H1 (cell line): Measurements from ENCODE around the gene TEKT3. TPM values are rescaled to one million over a fixed set of nuclear protein-coding genes. Genes with fewer than 3 reads are reported as not detected.

Experiments
- CTCF ChIA-PET: fragments of 300-600 bp; sonication (Branson Sonifier 250); formaldehyde crosslinking; loops from one replicate; lab custom pipeline; 2021; ENCODE audit not compliant: partially characterized antibody; lab: Charles Lee
- POLR2A ChIA-PET: fragments of 300-600 bp; sonication (Branson Sonifier 250); formaldehyde crosslinking; loops from one replicate; lab custom pipeline; 2021; ENCODE audit warnings: inconsistent platforms; ENCODE audit not compliant: partially characterized antibody; lab: Charles Lee
- DNase-seq, 2 experiments: peaks; one replicate each; pipeline versions ENCODE4 v3.0.0 to v3.0.0-alpha.2; 2010 to 2022; ENCODE audit warnings: low spot score in 2 of 2, low read depth in 1 of 2, mixed read lengths in 1 of 2
- FAIRE-seq: peaks from 2 replicates; lab custom pipeline; 2011; peaks lifted over from hg19 to GRCh38; lab: Jason Lieb, UNC
- H2AFZ ChIP-seq: 2 replicates; pipeline ENCODE4 v1.8.1; 2012; ENCODE audit warnings: low read length, inconsistent platforms
- H2AK5ac ChIP-seq: 2 replicates; pipeline ENCODE4 v1.6.1; 2013; ENCODE audit warnings: low read depth, low read length
- H2BK120ac ChIP-seq: replicated peaks from 2 replicates; pipeline ENCODE3; 2013; ENCODE audit warnings: low read depth, low read length, inconsistent platforms
- H2BK12ac ChIP-seq: 2 replicates; pipeline ENCODE4 v1.6.1; 2013; ENCODE audit warnings: low read depth, low read length
- H2BK15ac ChIP-seq: 2 replicates; pipeline ENCODE4 v1.6.1; 2013; ENCODE audit warnings: low read length
- H2BK20ac ChIP-seq: 2 replicates; pipeline ENCODE4 v1.6.1; 2013; ENCODE audit warnings: low read length
- H2BK5ac ChIP-seq: 2 replicates; pipeline ENCODE4 v1.6.1; 2013; ENCODE audit warnings: low read depth, low read length
- H3K14ac ChIP-seq: 2 replicates; pipeline ENCODE4 v1.6.1; 2013; ENCODE audit warnings: inconsistent platforms; ENCODE audit not compliant: insufficient read length
- H3K18ac ChIP-seq: 2 replicates; pipeline ENCODE4 v1.6.1; 2013; ENCODE audit warnings: low read length; ENCODE audit errors: extremely low read depth
- H3K23ac ChIP-seq: 2 replicates; pipeline ENCODE4 v1.6.1; 2013; ENCODE audit warnings: inconsistent platforms; ENCODE audit not compliant: insufficient read length
- H3K23me2 ChIP-seq: 2 replicates; pipeline ENCODE4 v1.6.1; 2013; ENCODE audit warnings: low read depth, low read length
- H3K27ac ChIP-seq: 2 replicates; pipeline ENCODE4 v1.6.1; 2011; ENCODE audit warnings: low read depth, low read length, inconsistent platforms
- H3K27me3 ChIP-seq, 4 experiments: replicated peaks in 1 of 4; 1 replicate in 1 of 4; 2 replicates in 3 of 4; pipeline versions ENCODE4 v1.6.1 to v1.8.1; 2011 to 2013; ENCODE audit warnings: low read length in 3 of 4, mild to moderate bottlenecking in 3 of 4, inconsistent platforms in 2 of 4, mixed read lengths in 2 of 4, moderate library complexity in 1 of 4; ENCODE audit not compliant: control insufficient read depth in 3 of 4, insufficient read depth in 3 of 4; ENCODE audit errors: extremely low read depth in 1 of 4
- H3K36me3 ChIP-seq, 4 experiments: 2 replicates each; pipeline versions ENCODE4 v1.6.1 to v1.8.1; 2011 to 2013; ENCODE audit warnings: mild to moderate bottlenecking in 4 of 4, low read length in 3 of 4, moderate library complexity in 2 of 4, control low read depth in 1 of 4, inconsistent platforms in 1 of 4; ENCODE audit not compliant: insufficient read depth in 4 of 4, control insufficient read depth in 2 of 4
- H3K4ac ChIP-seq: replicated peaks from 2 replicates; pipeline ENCODE3; 2013; ENCODE audit warnings: low read length, low read depth, mixed read lengths, inconsistent platforms; ENCODE audit not compliant: insufficient read length
- H3K4me1 ChIP-seq, 4 experiments: replicated peaks in 1 of 4; 1 replicate in 1 of 4; 2 replicates in 3 of 4; pipeline versions ENCODE4 v1.6.1 to v1.8.1; 2011 to 2013; ENCODE audit warnings: low read length in 3 of 4, inconsistent platforms in 2 of 4, mixed read lengths in 1 of 4; ENCODE audit not compliant: insufficient read depth in 4 of 4, control insufficient read depth in 3 of 4
- H3K4me2 ChIP-seq, 2 experiments: 2 replicates each; pipeline versions ENCODE4 v1.6.1 to v1.8.1; 2011 to 2013; ENCODE audit warnings: low read depth in 2 of 2, low read length in 2 of 2, control low read depth in 1 of 2, inconsistent platforms in 1 of 2, mild to moderate bottlenecking in 1 of 2; ENCODE audit not compliant: insufficient read depth in 1 of 2
- H3K4me3 ChIP-seq, 4 experiments: fragments of 200-600, 300-600 bp in 1 of 4; sonication (generic), shearing (Covaris generic), sonication (Bioruptor Twin) in 1 of 4; 2 replicates each; pipeline versions ENCODE4 v1.5.1 to v1.8.1; 2011 to 2016; ENCODE audit warnings: low read length in 4 of 4, low read depth in 3 of 4, control low read depth in 2 of 4, inconsistent platforms in 2 of 4, mild to moderate bottlenecking in 2 of 4, mixed read lengths in 1 of 4, moderate library complexity in 1 of 4; ENCODE audit not compliant: insufficient read depth in 2 of 4; ENCODE audit errors: extremely low read depth in 1 of 4
- H3K56ac ChIP-seq: replicated peaks from 2 replicates; pipeline ENCODE3; 2013; ENCODE audit warnings: low read depth, mild to moderate bottlenecking, mixed read lengths, low read length, inconsistent platforms; ENCODE audit not compliant: insufficient read length
- H3K79me1 ChIP-seq: 2 replicates; pipeline ENCODE4 v1.6.1; 2013; ENCODE audit warnings: low read depth, low read length, control low read depth
- H3K79me2 ChIP-seq, 2 experiments: 2 replicates each; pipeline versions ENCODE4 v1.6.1 to v1.8.1; 2012 to 2013; ENCODE audit warnings: low read length in 2 of 2, mild to moderate bottlenecking in 2 of 2, inconsistent platforms in 1 of 2; ENCODE audit not compliant: insufficient read depth in 2 of 2, control insufficient read depth in 1 of 2
- H3K9ac ChIP-seq, 4 experiments: replicated peaks in 1 of 4; 1 replicate in 1 of 4; 2 replicates in 3 of 4; pipeline versions ENCODE4 v1.6.1 to v1.8.1; 2011 to 2013; ENCODE audit warnings: low read depth in 3 of 4, low read length in 3 of 4, control low read depth in 2 of 4, mild to moderate bottlenecking in 2 of 4, moderate library complexity in 2 of 4, inconsistent platforms in 1 of 4; ENCODE audit errors: extremely low read depth in 1 of 4
- H3K9me3 ChIP-seq, 2 experiments: 2 replicates each; pipeline versions ENCODE4 v1.6.1 to v1.8.1; 2012 to 2013; ENCODE audit warnings: mild to moderate bottlenecking in 2 of 2, moderate library complexity in 2 of 2, control low read depth in 1 of 2, inconsistent platforms in 1 of 2, low read depth in 1 of 2, low read length in 1 of 2, mixed read lengths in 1 of 2; ENCODE audit not compliant: insufficient read depth in 2 of 2
- H4K20me1 ChIP-seq, 2 experiments: replicated peaks in 1 of 2; 2 replicates each; pipeline versions ENCODE3 to v1.8.1; 2011 to 2013; ENCODE audit warnings: inconsistent platforms in 2 of 2, low read length in 2 of 2, mild to moderate bottlenecking in 1 of 2; ENCODE audit not compliant: insufficient read depth in 2 of 2, control insufficient read depth in 1 of 2
- H4K5ac ChIP-seq: 2 replicates; pipeline ENCODE4 v1.6.1; 2013; ENCODE audit warnings: low read length, low read depth, mixed read lengths, inconsistent platforms; ENCODE audit not compliant: insufficient read length
- H4K8ac ChIP-seq: 2 replicates; pipeline ENCODE4 v1.8.0; 2013; ENCODE audit warnings: mild to moderate bottlenecking, moderate library complexity, low read length, inconsistent platforms; ENCODE audit not compliant: insufficient read depth; ENCODE audit errors: extremely low read depth
- H4K91ac ChIP-seq: replicated peaks from 2 replicates; pipeline ENCODE3; 2013; ENCODE audit warnings: low read length, mixed read lengths, inconsistent platforms; ENCODE audit not compliant: insufficient read length
- ASH2L ChIP-seq: fragments of 200-600, 300-600 bp; sonication (generic); IDR thresholded peaks from one replicate; pipeline ENCODE4 v1.7.1; 2017; ENCODE audit warnings: low read length
- JUND ChIP-seq: IDR thresholded peaks from 2 replicates; pipeline ENCODE4 v1.6.1; 2011; ENCODE audit warnings: mild to moderate bottlenecking, improper control_type of control experiment, low read length
- KDM4A ChIP-seq: IDR thresholded peaks from one replicate; pipeline ENCODE4 v1.7.1; 2012; ENCODE audit warnings: low read depth, mild to moderate bottlenecking, moderate library complexity, low read length, inconsistent platforms; ENCODE audit not compliant: severe bottlenecking
- POLR2A ChIP-seq, 2 experiments: IDR thresholded peaks; 1 replicate in 1 of 2; 2 replicates in 1 of 2; pipeline ENCODE4 v1.6.1; 2011; ENCODE audit warnings: low read depth in 2 of 2, low read length in 2 of 2, mild to moderate bottlenecking in 2 of 2; ENCODE audit errors: control extremely low read depth in 1 of 2
- SAP30 ChIP-seq: fragments of 300-600 bp; sonication (generic); IDR thresholded peaks from 2 replicates; pipeline ENCODE4 v1.7.1; 2012; ENCODE audit warnings: low read length, moderate library complexity, mild to moderate bottlenecking, inconsistent platforms; ENCODE audit not compliant: insufficient read depth, insufficient replicate concordance
- SIRT6 ChIP-seq: IDR thresholded peaks from one replicate; pipeline ENCODE4 v1.7.1; 2012; ENCODE audit warnings: low read length, inconsistent platforms
- SIX5 ChIP-seq: IDR thresholded peaks from 2 replicates; pipeline ENCODE4 v1.6.1; 2011; ENCODE audit warnings: mild to moderate bottlenecking, low read depth, low read length
- YY1 ChIP-seq: IDR thresholded peaks from 2 replicates; pipeline ENCODE4 v1.6.1; 2011; ENCODE audit warnings: low read depth, mild to moderate bottlenecking, low read length
- WGBS, 2 experiments: shearing (Covaris generic) in 1 of 2; methylation state at CpG; one replicate each; pipeline versions ENCODE4 v1.1.6 to v1.1.7; 2013 to 2015; ENCODE audit warnings: low lambda C conversion rate in 2 of 2, mixed read lengths in 2 of 2, inconsistent platforms in 1 of 2, low coverage in 1 of 2, missing lambda C conversion rate in 1 of 2; ENCODE audit not compliant: insufficient replicate concordance in 2 of 2, insufficient coverage in 1 of 2, insufficient read length in 1 of 2; ENCODE audit errors: extremely low coverage in 1 of 2, missing lambda C conversion rate in 1 of 2; 5-methylcytosine and 5-hydroxymethylcytosine counted together
- polyA plus RNA-seq, 7 experiments: library from polyadenylated mRNA; depleted of rRNA in 3 of 7; stranded (reverse) in 5 of 7; unstranded in 2 of 7; fragments of >200 nt in 5 of 7; fragments of 200-250 nt in 2 of 7; gene quantifications; 1 replicate in 5 of 7; 2 replicates in 1 of 7; 4 replicates in 1 of 7; pipeline versions ENCODE4 v1.2.1 to v1.2.3, GENCODE V29; 2011 to 2013; ENCODE audit warnings: missing spikeins in 2 of 7, mixed read lengths in 2 of 7
- total RNA-seq: library from RNA; stranded (reverse); fragmentation: NEBNext Ultra II Directional; extraction: Animal tissue kit (Norgen Biotek cat#: 25700); gene quantifications from 2 replicates; pipeline ENCODE4 v1.2.1, GENCODE V29; 2021
- TF ChIP-seq, protein P1 (sequence below): IDR thresholded peaks from 2 replicates; pipeline ENCODE4 v1.6.1; 2012; ENCODE audit warnings: inconsistent platforms
- TF ChIP-seq, protein P2 (sequence below), 3 experiments: IDR thresholded peaks; 1 replicate in 2 of 3; 2 replicates in 1 of 3; pipeline versions ENCODE4 v1.5.1 to v1.6.1; 2011; ENCODE audit warnings: low read length in 3 of 3, mild to moderate bottlenecking in 3 of 3, inconsistent platforms in 2 of 3, low read depth in 1 of 3, moderate library complexity in 1 of 3; ENCODE audit not compliant: insufficient read depth in 1 of 3; ENCODE audit errors: control extremely low read depth in 1 of 3

The TEKT3 gene
- total and polyA plus RNA-seq, 2 of the 8 experiments (the other 6 are each of a cell fraction or from before 2014, with no cell fraction given), result 2.2 to 2.9 TPM

DNA sequence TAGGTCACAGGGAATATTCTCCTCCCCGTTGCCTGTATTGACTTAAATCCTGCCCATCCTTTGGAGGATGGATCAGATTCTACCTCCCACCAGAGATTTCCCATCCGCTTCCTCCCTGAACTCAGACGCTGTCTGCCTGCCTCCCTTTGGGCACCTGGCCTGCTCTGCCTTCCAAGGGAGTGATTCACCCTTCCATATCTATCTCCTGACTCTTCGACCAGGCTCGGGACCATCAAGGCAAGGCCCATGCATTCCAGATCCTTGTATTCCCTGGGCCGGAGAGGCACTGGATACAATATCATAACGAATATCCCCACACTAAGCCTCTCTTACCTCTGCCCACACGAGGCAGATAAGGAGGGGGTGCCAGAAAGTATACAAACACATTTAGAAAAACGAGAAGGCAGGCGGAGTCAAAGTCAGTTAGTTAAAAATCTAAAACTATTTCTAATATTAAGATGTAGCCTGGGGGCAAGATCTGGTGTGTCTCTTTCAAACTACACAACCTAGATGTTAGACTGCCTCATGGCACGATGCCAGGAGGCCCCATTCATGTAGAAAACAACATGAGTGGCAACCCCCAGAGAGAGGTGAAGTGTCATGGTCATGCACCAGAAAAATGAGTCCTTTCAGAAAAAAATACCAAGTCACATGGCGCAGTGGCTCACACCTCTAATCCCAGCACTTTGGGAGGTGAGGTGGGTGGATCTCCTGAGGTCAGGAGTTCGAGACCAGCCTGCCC is 85.5 kb downstream of the TEKT3 start:
- no peak overlapping the region for H4K91ac ChIP-seq
- no peak overlapping the region for H4K8ac ChIP-seq
- no peak overlapping the region for H4K5ac ChIP-seq
- ChIA-PET CTCF (interaction anchor here (0.8 to 4.3 kb wide), 9 partner anchors 8 to 247 kb away, joined by 3 to 87 read pairs (median 5); no protein-coding TSS in a partner anchor), POLR2A (no interaction called here)
- H3K4me2 ChIP-seq, result no peak overlapping the region
- peaks cover 16 to 39% (median 32%) of the 10 kb centered on the region in 4 experiments for H3K27me3 ChIP-seq
- H3K18ac ChIP-seq, result no peak overlapping the region
- no peak overlapping the region for H2BK12ac ChIP-seq
- 87% methylated on average over 13 of the region's 13 CpGs; no CpG with 5 or more reads in 1 of the 2 experiments for WGBS, 2 experiments
- H2AK5ac ChIP-seq, result no peak overlapping the region
- H3K27ac ChIP-seq, result no peak overlapping the region
- H3K9ac ChIP-seq, result no peak overlapping the region
- H3K23me2 ChIP-seq, result peaks cover 4% of the 10 kb centered on the region
- no peaks in the 10 kb centered on the region for H3K36me3 ChIP-seq
- H3K4ac ChIP-seq, result no peak overlapping the region
- H2BK5ac ChIP-seq, result no peak overlapping the region
- H2BK20ac ChIP-seq, result no peak overlapping the region
- peaks cover 0 to 2% (median 0%) of the 10 kb centered on the region in 4 experiments; a peak in 1 of 7 replicates for H3K4me1 ChIP-seq
- H2AFZ ChIP-seq, result no peak overlapping the region
- FAIRE-seq (no peak), DNase-seq (no peak)
- no peak overlapping the region for H3K14ac ChIP-seq
- no peaks in the 10 kb centered on the region for H3K9me3 ChIP-seq
- H2BK120ac ChIP-seq, result no peak overlapping the region
- H3K79me2 ChIP-seq, result no peaks in the 10 kb centered on the region
- no peak overlapping the region for H2BK15ac ChIP-seq
- no peak overlapping the region for H3K56ac ChIP-seq
- H3K4me3 ChIP-seq, result no peak overlapping the region
- peaks cover 0 to 3% of the 10 kb centered on the region in 2 experiments for H4K20me1 ChIP-seq
- H3K23ac ChIP-seq, result no peak overlapping the region
- H3K79me1 ChIP-seq, result no peaks in the 10 kb centered on the region
- TF ChIP-seq, protein P1, sequence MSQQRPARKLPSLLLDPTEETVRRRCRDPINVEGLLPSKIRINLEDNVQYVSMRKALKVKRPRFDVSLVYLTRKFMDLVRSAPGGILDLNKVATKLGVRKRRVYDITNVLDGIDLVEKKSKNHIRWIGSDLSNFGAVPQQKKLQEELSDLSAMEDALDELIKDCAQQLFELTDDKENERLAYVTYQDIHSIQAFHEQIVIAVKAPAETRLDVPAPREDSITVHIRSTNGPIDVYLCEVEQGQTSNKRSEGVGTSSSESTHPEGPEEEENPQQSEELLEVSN, result no peak
- TF ChIP-seq, protein P2, sequence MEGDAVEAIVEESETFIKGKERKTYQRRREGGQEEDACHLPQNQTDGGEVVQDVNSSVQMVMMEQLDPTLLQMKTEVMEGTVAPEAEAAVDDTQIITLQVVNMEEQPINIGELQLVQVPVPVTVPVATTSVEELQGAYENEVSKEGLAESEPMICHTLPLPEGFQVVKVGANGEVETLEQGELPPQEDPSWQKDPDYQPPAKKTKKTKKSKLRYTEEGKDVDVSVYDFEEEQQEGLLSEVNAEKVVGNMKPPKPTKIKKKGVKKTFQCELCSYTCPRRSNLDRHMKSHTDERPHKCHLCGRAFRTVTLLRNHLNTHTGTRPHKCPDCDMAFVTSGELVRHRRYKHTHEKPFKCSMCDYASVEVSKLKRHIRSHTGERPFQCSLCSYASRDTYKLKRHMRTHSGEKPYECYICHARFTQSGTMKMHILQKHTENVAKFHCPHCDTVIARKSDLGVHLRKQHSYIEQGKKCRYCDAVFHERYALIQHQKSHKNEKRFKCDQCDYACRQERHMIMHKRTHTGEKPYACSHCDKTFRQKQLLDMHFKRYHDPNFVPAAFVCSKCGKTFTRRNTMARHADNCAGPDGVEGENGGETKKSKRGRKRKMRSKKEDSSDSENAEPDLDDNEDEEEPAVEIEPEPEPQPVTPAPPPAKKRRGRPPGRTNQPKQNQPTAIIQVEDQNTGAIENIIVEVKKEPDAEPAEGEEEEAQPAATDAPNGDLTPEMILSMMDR (IDR thresholded peaks at IDR 0.05; ENCODE audit: control extremely low read depth in 1 of 3, insufficient read depth in 1 of 3, low read depth in 1 of 3, low read length in 3 of 3), result no peak
- TF ChIP-seq ASH2L, result no peak
- no peak for TF ChIP-seq YY1
- no peak for TF ChIP-seq JUND
- TF ChIP-seq POLR2A (IDR thresholded peaks at IDR 0.05; ENCODE audit: control extremely low read depth in 1 of 2, low read depth in 2 of 2, low read length in 2 of 2), result no peak
- TF ChIP-seq KDM4A, result no peak
- no peak for TF ChIP-seq SAP30
- TF ChIP-seq SIRT6, result no peak
- no peak for TF ChIP-seq SIX5
